ENCODE measurements around the gene B4GALT6.

DNA sequence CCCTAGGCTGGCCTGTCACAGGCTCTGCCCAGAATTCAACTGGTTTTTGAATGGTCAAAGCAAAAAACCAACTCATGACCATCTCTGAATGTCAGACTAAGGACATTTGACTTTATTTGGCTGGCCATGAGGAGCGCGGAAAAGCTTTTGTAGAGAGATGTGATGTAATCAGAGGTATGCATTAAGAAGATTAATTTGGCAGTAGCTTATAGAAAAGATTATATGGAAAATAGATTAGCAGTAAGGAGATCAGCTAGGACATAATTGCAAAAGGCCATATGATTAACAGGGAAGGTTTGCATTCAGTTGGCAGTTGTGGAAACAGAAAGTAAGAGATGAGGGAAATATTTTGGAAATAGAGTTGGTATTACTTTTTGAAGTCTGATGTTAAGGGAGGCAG, 105.0 kb downstream of the B4GALT6 start:
- TF ChIP-seq, protein P1, sequence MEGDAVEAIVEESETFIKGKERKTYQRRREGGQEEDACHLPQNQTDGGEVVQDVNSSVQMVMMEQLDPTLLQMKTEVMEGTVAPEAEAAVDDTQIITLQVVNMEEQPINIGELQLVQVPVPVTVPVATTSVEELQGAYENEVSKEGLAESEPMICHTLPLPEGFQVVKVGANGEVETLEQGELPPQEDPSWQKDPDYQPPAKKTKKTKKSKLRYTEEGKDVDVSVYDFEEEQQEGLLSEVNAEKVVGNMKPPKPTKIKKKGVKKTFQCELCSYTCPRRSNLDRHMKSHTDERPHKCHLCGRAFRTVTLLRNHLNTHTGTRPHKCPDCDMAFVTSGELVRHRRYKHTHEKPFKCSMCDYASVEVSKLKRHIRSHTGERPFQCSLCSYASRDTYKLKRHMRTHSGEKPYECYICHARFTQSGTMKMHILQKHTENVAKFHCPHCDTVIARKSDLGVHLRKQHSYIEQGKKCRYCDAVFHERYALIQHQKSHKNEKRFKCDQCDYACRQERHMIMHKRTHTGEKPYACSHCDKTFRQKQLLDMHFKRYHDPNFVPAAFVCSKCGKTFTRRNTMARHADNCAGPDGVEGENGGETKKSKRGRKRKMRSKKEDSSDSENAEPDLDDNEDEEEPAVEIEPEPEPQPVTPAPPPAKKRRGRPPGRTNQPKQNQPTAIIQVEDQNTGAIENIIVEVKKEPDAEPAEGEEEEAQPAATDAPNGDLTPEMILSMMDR (conservative IDR thresholded peaks at IDR 0.05; ENCODE audit: low read length), result no peak
- TF ChIP-seq EZH2phosphoT487 (IDR thresholded peaks at IDR 0.05; ENCODE audit: borderline replicate concordance), result no peak
